NCI-H187 (cell line): ENCODE data around the gene POMC.
"Not testable (repeated sequence)": the region's sequence is repeated elsewhere in the genome, so short reads cannot be mapped to it uniquely, and the experiment has no call there.

Experiments
- DNase-seq, 2 experiments: peaks; one replicate each; lab custom pipeline; 2025; lab: John Stamatoyannopoulos, UW

POMC gene

DNA sequence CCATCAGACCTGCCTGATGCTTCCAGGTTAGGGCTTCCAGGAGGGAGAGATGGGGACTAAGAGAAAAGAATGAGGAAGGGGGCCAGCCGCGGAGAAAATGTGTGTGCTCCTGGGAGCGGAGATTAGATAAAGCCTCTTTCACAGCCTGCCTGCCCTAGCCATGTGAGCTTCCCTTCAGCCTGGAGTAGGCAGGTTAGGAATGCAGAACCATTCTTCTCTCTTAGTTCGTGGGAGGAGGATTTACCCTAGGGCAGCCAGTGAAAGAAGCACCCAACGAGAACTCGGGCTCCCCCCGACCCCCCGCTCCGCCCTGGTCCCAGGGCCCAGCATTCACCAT lies 36.1 kb downstream of the POMC start:
- DNase-seq, result no peak

DNA sequence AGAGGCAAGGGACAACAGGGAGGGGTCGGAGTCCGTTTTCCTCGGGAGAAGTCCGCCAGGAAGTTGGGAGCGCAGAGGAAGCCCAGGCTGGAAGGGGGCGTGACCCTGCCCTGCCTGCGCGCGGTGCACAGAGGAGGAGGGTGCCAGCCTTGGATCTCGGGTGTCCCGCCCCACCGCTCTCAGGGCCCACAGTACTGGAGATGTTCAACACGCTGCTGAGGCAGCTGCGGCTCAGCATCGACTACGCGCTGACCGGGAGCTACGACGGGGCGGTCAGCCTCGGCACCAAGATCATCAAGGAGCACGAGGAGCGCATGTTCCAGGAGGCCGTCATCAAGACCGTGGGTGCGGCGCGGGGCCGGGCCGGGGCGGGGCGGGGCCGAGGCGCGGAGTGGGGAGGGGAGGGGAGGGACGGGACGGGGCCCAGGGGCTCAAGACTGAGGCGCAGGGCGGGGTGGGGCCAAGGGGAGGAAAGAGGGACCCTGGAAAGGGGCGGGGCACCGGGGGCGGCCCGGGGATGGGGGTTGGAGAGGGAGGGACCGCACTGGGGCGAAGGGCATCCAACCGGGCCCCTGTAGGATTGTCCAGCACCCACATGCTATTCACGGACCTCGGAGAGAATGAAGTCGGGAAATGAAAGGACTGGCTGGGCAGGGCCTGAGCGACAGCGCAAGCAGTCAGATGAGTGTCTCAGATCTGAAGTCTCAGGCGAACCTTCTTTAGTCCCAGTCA lies 36.6 kb downstream of the POMC start:
- no peak for DNase-seq

DNA sequence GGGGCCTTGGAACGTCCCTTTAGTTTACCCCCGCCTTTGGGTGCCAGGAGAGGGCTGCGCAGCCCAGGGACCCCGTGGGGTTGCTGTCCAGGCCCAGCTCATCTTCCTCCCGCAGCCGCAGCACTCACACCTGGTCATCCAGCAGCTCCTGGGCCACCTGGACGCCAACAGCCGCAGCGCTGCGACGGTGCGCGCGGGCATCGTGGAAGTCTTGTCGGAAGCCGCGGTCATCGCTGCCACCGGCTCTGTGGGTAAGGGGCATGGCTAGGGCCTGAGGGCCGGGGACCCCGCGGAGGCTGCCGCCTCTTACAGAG lies 37.2 kb downstream of the POMC start:
- DNase-seq, result no peak

DNA sequence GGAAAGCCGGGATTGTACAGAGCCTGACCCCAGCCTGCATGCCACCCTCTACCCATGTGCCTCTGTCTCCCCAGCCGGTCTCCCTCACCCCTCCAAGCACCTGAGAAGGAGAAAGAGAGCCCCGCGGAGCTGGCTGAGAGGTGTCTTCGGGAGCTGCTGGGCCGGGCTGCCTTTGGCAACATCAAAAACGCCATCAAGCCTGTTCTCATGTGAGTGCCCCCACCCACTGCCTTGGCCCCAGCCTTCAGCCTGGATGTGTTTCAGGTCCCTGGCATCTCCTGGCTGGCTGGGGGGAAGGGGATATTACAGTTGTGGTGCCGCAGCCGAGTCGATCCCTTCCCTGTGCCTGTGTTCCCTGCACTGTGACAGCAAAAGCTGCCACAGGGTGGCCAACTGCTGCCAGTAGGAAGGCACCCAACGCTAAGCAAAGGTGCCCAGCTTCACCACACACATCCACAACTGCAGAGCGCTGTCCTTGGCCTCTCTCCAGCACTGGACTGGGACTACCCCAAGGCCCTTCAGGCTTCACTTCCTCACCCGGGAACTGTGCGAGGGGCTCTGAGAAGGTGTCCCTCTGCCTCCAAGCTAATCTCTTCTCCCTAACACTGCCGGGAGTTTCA lies 38.4 kb downstream of the POMC start:
- DNase-seq, result no peak

DNA sequence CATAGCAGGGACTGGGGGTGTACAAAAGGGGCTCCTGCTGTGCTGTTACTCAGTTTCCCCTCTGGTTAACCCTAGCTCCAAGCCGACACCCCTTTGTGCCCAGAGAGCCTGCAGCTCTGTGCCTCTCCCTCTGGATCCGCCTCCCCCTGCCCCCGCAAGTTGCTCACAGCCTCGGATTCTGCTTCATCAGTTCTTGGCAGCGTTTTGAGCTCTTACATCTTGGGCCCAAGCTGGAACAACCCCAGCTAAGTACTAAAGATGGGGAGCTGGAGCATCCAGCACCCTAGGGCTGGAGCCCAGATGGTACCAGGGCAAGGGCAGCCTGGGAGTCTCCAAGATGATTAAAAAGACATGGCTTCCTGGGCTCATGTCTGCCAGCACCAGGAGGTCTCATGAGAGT lies 40.7 kb downstream of the POMC start:
- DNase-seq, result no peak

DNA sequence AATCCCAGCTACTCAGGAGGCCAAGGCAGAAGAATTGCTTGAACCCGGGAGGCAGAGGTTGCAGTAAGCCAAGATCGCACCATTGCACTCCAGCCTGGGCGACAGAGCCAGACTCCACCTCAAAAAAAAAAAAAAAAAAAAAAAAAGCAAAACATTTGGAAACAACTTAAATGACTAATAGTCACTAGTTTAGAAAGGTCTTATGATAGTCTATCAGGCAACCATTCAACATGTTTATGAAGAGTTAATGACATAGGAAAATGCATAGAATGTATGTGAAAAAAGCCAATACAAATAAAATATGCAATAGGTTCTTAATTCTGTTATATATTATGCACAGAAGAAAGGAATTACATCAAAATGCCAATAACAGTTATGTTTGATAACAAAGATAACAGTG lies 41.3 kb downstream of the POMC start:
- not testable (repeated sequence) for DNase-seq

DNA sequence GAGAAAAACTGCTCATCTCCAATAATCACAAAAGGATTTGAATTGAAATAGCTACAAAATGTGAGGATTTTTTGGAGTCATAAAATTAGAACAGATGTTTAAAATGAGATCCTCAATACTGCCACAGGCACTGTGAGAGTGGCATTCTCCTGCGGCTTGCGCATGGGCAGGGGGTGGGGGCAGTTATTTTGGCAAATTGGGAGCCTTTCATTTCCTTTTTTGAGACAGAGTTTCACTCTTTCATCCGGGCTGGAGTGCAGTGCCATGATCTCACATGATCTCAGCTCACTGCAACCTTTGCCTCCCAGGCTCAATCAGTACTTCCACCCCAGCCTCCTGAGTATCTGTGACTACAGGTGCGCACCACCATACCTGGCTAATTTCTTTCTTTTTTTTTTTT lies 42.4 kb downstream of the POMC start:
- no peak for DNase-seq

DNA sequence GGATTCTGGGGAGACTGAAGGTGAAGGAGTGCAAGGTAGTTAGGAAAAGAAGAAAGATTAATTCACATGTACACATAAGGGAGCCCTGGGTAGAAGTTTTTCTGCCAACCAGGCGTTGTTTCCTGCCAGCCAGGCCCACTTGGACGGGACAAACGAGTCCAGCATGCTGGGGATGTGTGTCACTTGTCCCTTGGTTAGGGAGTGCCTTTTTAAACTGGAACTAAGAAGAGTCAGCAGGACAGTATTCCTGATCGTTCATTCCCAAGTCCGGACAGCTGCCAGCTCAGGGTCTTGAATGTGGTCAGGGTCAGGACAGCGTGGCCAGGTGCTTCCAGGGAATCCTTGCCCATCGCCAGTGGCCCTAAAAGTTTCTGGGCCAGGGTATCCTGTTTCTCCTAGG lies 43.2 kb downstream of the POMC start:
- no peak for DNase-seq

DNA sequence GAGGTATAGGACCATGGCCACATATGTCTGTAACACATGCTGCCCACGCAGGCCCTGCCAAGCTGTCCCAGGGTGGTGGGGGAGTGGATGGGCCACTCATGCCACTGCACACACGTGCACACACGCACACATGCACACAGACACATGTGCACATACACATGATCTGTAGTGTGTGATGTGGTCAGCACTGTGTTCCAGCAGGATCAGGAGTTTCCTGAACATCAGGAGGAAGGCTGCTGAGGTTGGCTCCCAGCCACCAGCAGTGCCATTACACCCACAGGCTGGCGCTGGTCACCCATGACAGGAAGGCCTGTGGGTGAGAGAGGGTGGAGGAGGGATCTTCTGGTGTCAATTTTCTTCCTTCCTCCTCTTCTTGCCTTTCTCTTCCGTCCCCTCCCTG lies 44.7 kb downstream of the POMC start:
- DNase-seq, result no peak

DNA sequence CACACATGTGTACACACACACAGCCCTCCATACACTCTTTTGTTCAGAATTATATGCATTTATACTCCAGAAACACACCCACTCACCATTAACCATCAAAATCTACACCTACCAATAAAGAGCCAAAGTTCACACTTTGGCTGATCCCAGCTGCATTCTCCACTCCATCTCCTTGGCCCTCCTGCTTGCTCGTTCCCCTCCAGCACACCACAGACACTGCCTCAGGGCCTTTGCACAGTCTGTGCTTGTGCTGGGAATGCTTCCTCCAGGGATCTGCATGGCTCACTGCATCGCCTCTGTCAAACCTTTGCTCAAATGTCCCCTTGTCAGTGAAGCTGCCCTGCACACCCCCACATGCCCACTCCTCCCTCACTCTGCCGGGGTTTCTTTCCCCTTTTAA lies 46.0 kb downstream of the POMC start:
- DNase-seq, result no peak

DNA sequence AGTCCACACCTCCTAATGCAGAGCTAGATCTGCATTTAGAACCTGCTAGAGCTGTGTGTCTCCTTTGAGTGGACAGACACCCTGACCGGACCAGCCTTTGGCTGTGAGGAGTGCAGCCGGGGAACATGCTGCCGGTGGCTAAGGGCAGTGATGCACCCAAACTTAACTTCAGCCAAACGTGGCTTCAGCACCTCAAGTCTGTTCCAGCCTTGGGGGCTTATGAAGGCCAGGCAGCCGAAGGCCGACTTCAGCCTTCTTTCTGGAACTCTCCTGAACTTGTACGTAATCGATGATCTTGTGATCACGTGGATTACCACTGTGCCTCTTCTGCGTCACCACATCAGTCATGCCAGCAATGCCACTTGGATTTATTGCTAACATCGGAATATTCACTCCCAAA lies 49.1 kb downstream of the POMC start:
- DNase-seq, result no peak

DNA sequence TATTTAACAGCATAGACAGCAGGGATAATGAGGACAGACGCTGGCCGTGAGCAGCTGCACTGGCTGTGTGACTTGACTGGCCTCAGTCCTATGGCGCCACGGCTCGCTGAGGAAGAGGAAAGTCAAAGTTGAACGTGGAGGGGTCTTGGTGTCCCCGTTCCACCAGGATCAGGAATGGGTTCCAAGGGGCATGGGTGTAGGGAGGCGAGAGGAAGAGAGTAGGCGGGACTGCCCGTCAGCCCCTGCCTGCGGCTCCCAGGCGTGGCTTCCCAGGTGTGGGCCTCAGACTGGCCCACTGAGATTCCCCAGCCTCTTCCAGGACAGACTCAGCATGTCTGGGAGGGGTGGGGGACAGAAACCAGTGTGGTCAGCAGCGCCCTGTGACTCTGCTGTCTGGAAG lies 51.4 kb downstream of the POMC start:
- no peak for DNase-seq

DNA sequence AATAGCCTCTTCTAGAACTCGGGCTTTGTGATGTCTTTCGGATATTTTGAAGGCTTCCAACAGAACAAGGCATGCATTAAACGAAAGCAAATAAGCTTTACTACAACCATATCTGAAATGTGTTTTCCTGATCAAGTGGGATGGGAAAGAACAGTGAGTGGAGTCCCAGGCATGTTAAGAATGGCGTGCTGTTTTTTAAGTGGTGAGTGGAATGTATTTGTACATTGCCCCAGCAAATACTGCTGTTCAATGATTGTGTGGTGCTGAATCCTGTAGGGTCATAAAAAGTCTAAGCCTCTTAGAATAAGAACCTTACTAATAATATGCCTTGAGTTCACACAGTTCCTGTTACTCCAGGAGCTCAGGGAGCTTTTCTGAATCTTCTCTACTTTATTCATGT lies 52.5 kb downstream of the POMC start:
- no peak for DNase-seq

DNA sequence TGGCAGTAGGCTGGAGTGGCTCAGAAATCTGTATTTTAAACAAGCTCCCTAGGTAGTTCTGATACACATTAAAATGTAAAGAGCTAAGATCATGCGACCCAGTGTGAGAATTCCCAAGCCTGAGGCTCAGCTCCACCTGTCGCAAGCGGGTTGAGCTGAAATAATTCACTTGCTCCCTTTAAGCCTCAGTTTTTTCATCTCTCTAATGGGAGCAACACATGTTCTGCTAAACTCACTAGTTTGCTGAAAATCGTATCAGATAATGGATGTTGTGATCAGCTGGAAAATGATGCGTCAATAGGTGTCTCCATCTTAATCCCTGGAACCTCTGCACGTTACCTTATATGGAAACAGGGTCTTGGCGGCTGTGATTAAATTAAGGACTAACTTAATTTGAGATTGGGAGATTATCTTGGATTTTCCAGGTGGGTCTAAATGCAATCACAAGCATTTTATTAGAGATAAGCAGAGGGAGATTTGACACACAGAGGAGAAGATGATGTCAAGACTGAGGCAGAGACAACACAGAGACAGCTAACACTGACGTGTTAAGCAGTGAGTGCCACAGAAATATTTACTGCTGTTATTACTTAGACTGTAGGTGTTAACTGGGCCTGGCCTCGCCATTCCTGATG lies 53.0 kb downstream of the POMC start:
- no peak for DNase-seq

DNA sequence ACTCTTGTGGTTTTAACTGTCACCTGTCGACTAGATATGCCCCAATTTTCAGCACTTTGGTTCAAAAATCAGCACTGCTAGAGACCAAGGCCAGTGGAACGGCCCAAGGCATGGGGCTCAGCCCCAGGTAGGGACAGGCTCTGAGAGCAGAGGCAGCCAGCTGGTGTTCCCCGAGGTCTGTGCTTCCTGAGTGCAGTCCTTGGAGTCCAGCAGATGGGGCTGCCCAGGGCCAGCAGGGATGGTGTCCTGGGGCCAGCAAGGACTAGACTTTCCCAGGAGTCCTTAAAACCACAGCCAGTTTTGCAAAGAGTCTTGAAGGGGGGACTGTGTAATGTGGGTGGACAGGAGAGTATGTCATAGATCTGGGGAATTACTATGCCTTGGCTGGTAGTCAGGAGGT lies 56.3 kb downstream of the POMC start:
- no peak for DNase-seq
